ENCODE results near the gene HNRNPL. TPM values are rescaled to one million over a fixed set of nuclear protein-coding genes. Genes with fewer than 3 reads are reported as not detected.

HNRNPL gene
- total and polyA plus RNA-seq, 2 of the 8 experiments (the other 6 are each of a cell fraction or from before 2014, with no cell fraction given): 404 to 779 TPM

- Histone ChIP-seq H2BK20ac (ENCODE audit: low read length) (no peak overlapping the region), H4K91ac (replicated peaks; ENCODE audit: insufficient read length, low read length) (peak overlapping the region; percentile 90), H3K23me2 (ENCODE audit: low read depth, low read length) (peaks cover 8% of the 10 kb centered on the region), H3K56ac (replicated peaks; ENCODE audit: insufficient read length, low read depth, low read length) (peak overlapping the region; percentile 82), H3K4me1 (replicated peaks in 1 of 4; ENCODE audit: control insufficient read depth in 3 of 4, insufficient read depth in 4 of 4, low read length in 3 of 4) (peaks cover 0 to 6% (median 1%) of the 10 kb centered on the region in 4 experiments; a peak in 1 of 7 replicates), H3K36me3 (ENCODE audit: control insufficient read depth in 2 of 4, insufficient read depth in 4 of 4, low read length in 3 of 4) (peaks cover 4 to 34% (median 10%) of the 10 kb centered on the region in 4 experiments; a peak in 5 of 8 replicates), H2AFZ (ENCODE audit: low read length) (peak overlapping the region; percentile 86; the same call in 1 of the 2 replicates), H2BK120ac (replicated peaks; ENCODE audit: low read depth, low read length) (no peak overlapping the region), H4K8ac (ENCODE audit: extremely low read depth, insufficient read depth, low read length) (no peak overlapping the region; the same call in none of the 2 replicates), H4K5ac (ENCODE audit: insufficient read length, low read depth, low read length) (peak overlapping the region; percentile 74), H2AK5ac (ENCODE audit: low read depth, low read length) (no peak overlapping the region), H2BK12ac (ENCODE audit: low read depth, low read length) (peak overlapping the region; percentile 96; the same call in 1 of the 2 replicates), H3K4me2 (ENCODE audit: insufficient read depth in 1 of 2, low read depth in 2 of 2, low read length in 2 of 2) (peak overlapping the region; percentile 94 to 97), H3K79me2 (ENCODE audit: control insufficient read depth in 1 of 2, insufficient read depth in 2 of 2, low read length in 2 of 2) (no peaks in the 10 kb centered on the region), H2BK15ac (ENCODE audit: low read length) (peak overlapping the region; percentile 88; the same call in 1 of the 2 replicates), H3K4ac (replicated peaks; ENCODE audit: insufficient read length, low read depth, low read length) (peak overlapping the region; percentile 63), H2BK5ac (ENCODE audit: low read depth, low read length) (peak overlapping the region; percentile 95), H3K9me3 (ENCODE audit: insufficient read depth in 2 of 2, low read depth in 1 of 2, low read length in 1 of 2) (no peaks in the 10 kb centered on the region), H3K23ac (ENCODE audit: insufficient read length) (no peak overlapping the region), H3K79me1 (ENCODE audit: low read depth, low read length) (peaks cover 5% of the 10 kb centered on the region; the same call in 1 of the 2 replicates), H3K9ac (replicated peaks in 1 of 4; ENCODE audit: extremely low read depth in 1 of 4, low read depth in 3 of 4, low read length in 3 of 4) (peak overlapping the region in 3 of 4 experiments; percentile 46 to 79 (median 54); a peak in 5 of 7 replicates), H3K18ac (ENCODE audit: extremely low read depth, low read length) (peak overlapping the region; percentile 92), H3K27me3 (replicated peaks in 1 of 4; ENCODE audit: control insufficient read depth in 3 of 4, extremely low read depth in 1 of 4, insufficient read depth in 3 of 4, low read length in 3 of 4) (no peaks in the 10 kb centered on the region), H3K4me3 (ENCODE audit: extremely low read depth in 1 of 4, insufficient read depth in 2 of 4, low read depth in 3 of 4, low read length in 4 of 4) (peak overlapping the region; percentile 73 to 85 (median 82)), H3K14ac (ENCODE audit: insufficient read length) (peak overlapping the region; percentile 55), H4K20me1 (replicated peaks in 1 of 2; ENCODE audit: control insufficient read depth in 1 of 2, insufficient read depth in 2 of 2, low read length in 2 of 2) (no peaks in the 10 kb centered on the region), H3K27ac (ENCODE audit: low read depth, low read length) (peak overlapping the region; percentile 68; the same call in 1 of the 2 replicates)
- FAIRE-seq (no peak), DNase-seq (ENCODE audit: low read depth in 1 of 2, low spot score in 2 of 2) (no peak)
- TF ChIP-seq E2F6 (IDR thresholded peaks at IDR 0.05) (peak; percentile 70), KDM4A (IDR thresholded peaks at IDR 0.05; ENCODE audit: low read depth, low read length, severe bottlenecking) (no peak), BACH1 (IDR thresholded peaks at IDR 0.05; ENCODE audit: low read length) (no peak)
- ChIA-PET POLR2A (ENCODE audit: partially characterized antibody) (interaction anchor here (0.6 to 14.2 kb wide), 13 partner anchors 8 to 108 kb away, joined by 3 to 376 read pairs (median 4); partner anchors contain the start of gene HNRNPL), CTCF (ENCODE audit: partially characterized antibody) (interaction anchor here (1.0 to 2.7 kb wide), 4 partner anchors 11 to 129 kb away, joined by 3 to 11 read pairs (median 4); no protein-coding TSS in a partner anchor)
- 24% methylated on average over 16 of the region's 16 CpGs; no CpG with 5 or more reads in 1 of the 2 experiments for WGBS, 2 experiments (ENCODE audit: extremely low coverage in 1 of 2, insufficient coverage in 1 of 2, insufficient read length in 1 of 2, insufficient replicate concordance in 2 of 2, low coverage in 1 of 2, low lambda C conversion rate in 2 of 2, missing lambda C conversion rate in 1 of 2)
Observed at GRCh38 chr19:38831142-38831605, 18.6 kb downstream of the HNRNPL start.

All from H1 (cell line).